ENCODE measurements around the gene FAM171A1.

DNA sequence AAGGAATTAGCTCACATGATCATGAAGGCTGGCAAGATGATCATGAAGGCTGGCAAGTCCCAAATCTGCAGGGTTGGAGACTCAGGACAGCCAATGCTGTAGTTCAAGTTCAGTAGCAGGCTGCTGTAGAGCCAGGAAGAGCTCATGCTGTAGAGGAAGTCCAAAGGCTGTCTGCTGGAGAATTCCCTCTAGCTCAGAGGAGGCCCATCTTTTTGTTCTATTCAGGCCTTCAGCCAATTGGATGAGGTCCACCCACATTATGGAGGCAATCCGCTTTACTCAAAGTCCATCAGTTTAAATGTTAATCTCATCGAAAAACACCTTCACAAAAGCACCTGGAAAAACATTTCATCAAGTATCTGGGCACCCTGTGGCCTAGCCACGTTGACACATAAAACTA, 24.8 kb upstream of the FAM171A1 start:
- no peak for TF ChIP-seq POLR2A (IDR thresholded peaks at IDR 0.05)
- TF ChIP-seq CTCF (IDR thresholded peaks at IDR 0.05) = no peak
